ENCODE data around the gene PTPN3.

GRCh38 chr9:109383356-109383755 is 114.8 kb downstream of the PTPN3 start:
- TF ChIP-seq CTCF (conservative IDR thresholded peaks at IDR 0.05) = no peak
- TF ChIP-seq ZFX (IDR thresholded peaks at IDR 0.05) = no peak

Data from C4-2B (cell line).